WTC11 (cell line): ENCODE measurements around the gene COL18A1. TPM values are rescaled to one million over a fixed set of nuclear protein-coding genes. Genes with fewer than 3 reads are reported as not detected.

Experiments used
- ATAC-seq: fragments of 200-7000 bp; cut with Tn5 transposase; 2 replicates; pipeline ENCODE4 v1.10.0; 2021; ENCODE audit warnings: mild to moderate bottlenecking, moderate library complexity
- CTCF ChIA-PET: fragments of 300-600 bp; sonication (Branson Sonifier 250); formaldehyde crosslinking; loops from one replicate; lab custom pipeline; 2021; ENCODE audit warnings: antibody characterized with exemption; lab: Charles Lee
- POLR2A ChIA-PET: fragments of 350-600 bp; sonication (Branson Sonifier 250); formaldehyde crosslinking; loops from one replicate; lab custom pipeline; 2021; ENCODE audit warnings: antibody characterized with exemption; lab: Charles Lee
- DNase-seq: peaks from one replicate; pipeline ENCODE4 v3.0.0; 2021; ENCODE audit warnings: low spot score
- H3K27ac Mint-ChIP-seq: 2 replicates; pipeline ENCODE4 v1.8.0; 2021; ENCODE audit warnings: mixed read lengths
- H3K27me3 Mint-ChIP-seq: 2 replicates; pipeline ENCODE4 v1.8.0; 2021; ENCODE audit warnings: low read depth, mild to moderate bottlenecking, moderate library complexity, mixed read lengths
- H3K36me3 Mint-ChIP-seq: 2 replicates; pipeline ENCODE4 v1.8.0; 2021; ENCODE audit warnings: mixed read lengths
- H3K4me1 Mint-ChIP-seq: 2 replicates; pipeline ENCODE4 v1.8.0; 2022; ENCODE audit warnings: mixed read lengths
- H3K4me3 Mint-ChIP-seq: 2 replicates; pipeline ENCODE4 v1.8.0; 2021; ENCODE audit warnings: mild to moderate bottlenecking, moderate library complexity, mixed read lengths
- H3K9me3 Mint-ChIP-seq: 2 replicates; pipeline ENCODE4 v1.8.0; 2021; ENCODE audit warnings: mixed read lengths
- AFF4 ChIP-seq: sonication (generic); formaldehyde crosslinking; IDR thresholded peaks from 2 replicates; pipeline ENCODE4 v1.8.1; 2023; ENCODE audit warnings: mild to moderate bottlenecking, missing genetic modification reagents, borderline replicate concordance
- NR3C1 ChIP-seq: sonication (generic); formaldehyde crosslinking; conservative IDR thresholded peaks from 2 replicates; pipeline ENCODE4 v1.8.1; 2023; ENCODE audit warnings: low read depth, mild to moderate bottlenecking, missing genetic modification reagents
- OVOL2 ChIP-seq: fragments of 250-450 bp; sonication (Bioruptor Pico); IDR thresholded peaks from 2 replicates; pipeline ENCODE4 v1.9.0; 2021; ENCODE audit warnings: mild to moderate bottlenecking, borderline replicate concordance
- SMAD3 ChIP-seq: sonication (generic); formaldehyde crosslinking; IDR thresholded peaks from 2 replicates; pipeline ENCODE4 v1.8.0; 2022; ENCODE audit warnings: missing genetic modification reagents, mild to moderate bottlenecking, borderline replicate concordance
- SOX15 ChIP-seq: fragments of 250-450 bp; sonication (Bioruptor Pico); IDR thresholded peaks from 2 replicates; pipeline ENCODE4 v1.9.0; 2021; ENCODE audit warnings: mild to moderate bottlenecking
- TP53 ChIP-seq: sonication (generic); formaldehyde crosslinking; IDR thresholded peaks from 2 replicates; pipeline ENCODE4 v1.8.1; 2023; ENCODE audit warnings: mild to moderate bottlenecking, missing genetic modification reagents
- ZBTB21 ChIP-seq: sonication (generic); formaldehyde crosslinking; IDR thresholded peaks from 2 replicates; pipeline ENCODE4 v1.8.1; 2023; ENCODE audit warnings: mild to moderate bottlenecking, missing genetic modification reagents, borderline replicate concordance
- ZNF138 ChIP-seq: sonication (generic); formaldehyde crosslinking; conservative IDR thresholded peaks from 2 replicates; pipeline ENCODE4 v1.8.1; 2022; ENCODE audit warnings: mild to moderate bottlenecking, moderate library complexity, missing genetic modification reagents
- ZNF219 ChIP-seq: sonication (generic); formaldehyde crosslinking; IDR thresholded peaks from 2 replicates; pipeline ENCODE4 v1.8.0; 2023; ENCODE audit warnings: missing genetic modification reagents, mild to moderate bottlenecking, borderline replicate concordance
- ZNF532 ChIP-seq: fragments of 250-450 bp; sonication (Bioruptor Pico); IDR thresholded peaks from 2 replicates; pipeline ENCODE4 v1.9.0; 2021; ENCODE audit warnings: mild to moderate bottlenecking, borderline replicate concordance
- total RNA-seq: library from RNA; stranded (reverse); gene quantifications from 3 replicates; pipeline ENCODE4 v1.2.3, GENCODE V29; 2021
- TF ChIP-seq, protein P1 (sequence below): sonication (generic); formaldehyde crosslinking; IDR thresholded peaks from 2 replicates; pipeline ENCODE4 v1.8.1; 2023; ENCODE audit warnings: mild to moderate bottlenecking, missing genetic modification reagents
- TF ChIP-seq, protein P2 (sequence below): sonication (generic); formaldehyde crosslinking; conservative IDR thresholded peaks from 2 replicates; pipeline ENCODE4 v1.8.1; 2023; ENCODE audit warnings: mild to moderate bottlenecking, low read depth, missing genetic modification reagents, moderate library complexity
- TF ChIP-seq, protein P3 (sequence below): sonication (generic); formaldehyde crosslinking; IDR thresholded peaks from 2 replicates; pipeline ENCODE4 v1.8.1; 2023; ENCODE audit warnings: mild to moderate bottlenecking, missing genetic modification reagents, moderate library complexity
- TF ChIP-seq, protein P4 (sequence below): sonication (generic); formaldehyde crosslinking; IDR thresholded peaks from 2 replicates; pipeline ENCODE4 v1.8.1; 2022; ENCODE audit warnings: missing genetic modification reagents, borderline replicate concordance
- TF ChIP-seq, protein P5 (sequence below): sonication (generic); formaldehyde crosslinking; IDR thresholded peaks from 2 replicates; pipeline ENCODE4 v1.8.0; 2022; ENCODE audit warnings: mild to moderate bottlenecking, missing genetic modification reagents

COL18A1 gene
- total RNA-seq, 1 experiment from 2014 or later: 231 TPM

- ATAC-seq: no peak
- no peak overlapping the region for H3K27ac Mint-ChIP-seq
- ChIA-PET CTCF (interaction anchor here (0.9 to 1.6 kb wide), 2 partner anchors 21 to 25 kb away, joined by 3 read pairs; no protein-coding TSS in a partner anchor), POLR2A (no interaction called here)
- peaks cover 12% of the 10 kb centered on the region for H3K27me3 Mint-ChIP-seq
- TF ChIP-seq ZNF532 (CRISPR knock-in tag) (no peak), SOX15 (CRISPR knock-in tag) (no peak), ZNF138 (CRISPR knock-in tag) (no peak), SMAD3 (CRISPR knock-in tag) (no peak), ZBTB21 (no peak), NR3C1 (no peak), ZNF219 (CRISPR knock-in tag) (no peak), AFF4 (CRISPR knock-in tag) (no peak), TP53 (CRISPR knock-in tag) (no peak), OVOL2 (CRISPR knock-in tag) (no peak)
- TF ChIP-seq, protein P1, sequence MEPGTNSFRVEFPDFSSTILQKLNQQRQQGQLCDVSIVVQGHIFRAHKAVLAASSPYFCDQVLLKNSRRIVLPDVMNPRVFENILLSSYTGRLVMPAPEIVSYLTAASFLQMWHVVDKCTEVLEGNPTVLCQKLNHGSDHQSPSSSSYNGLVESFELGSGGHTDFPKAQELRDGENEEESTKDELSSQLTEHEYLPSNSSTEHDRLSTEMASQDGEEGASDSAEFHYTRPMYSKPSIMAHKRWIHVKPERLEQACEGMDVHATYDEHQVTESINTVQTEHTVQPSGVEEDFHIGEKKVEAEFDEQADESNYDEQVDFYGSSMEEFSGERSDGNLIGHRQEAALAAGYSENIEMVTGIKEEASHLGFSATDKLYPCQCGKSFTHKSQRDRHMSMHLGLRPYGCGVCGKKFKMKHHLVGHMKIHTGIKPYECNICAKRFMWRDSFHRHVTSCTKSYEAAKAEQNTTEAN (CRISPR knock-in tag): no peak
- TF ChIP-seq, protein P2, sequence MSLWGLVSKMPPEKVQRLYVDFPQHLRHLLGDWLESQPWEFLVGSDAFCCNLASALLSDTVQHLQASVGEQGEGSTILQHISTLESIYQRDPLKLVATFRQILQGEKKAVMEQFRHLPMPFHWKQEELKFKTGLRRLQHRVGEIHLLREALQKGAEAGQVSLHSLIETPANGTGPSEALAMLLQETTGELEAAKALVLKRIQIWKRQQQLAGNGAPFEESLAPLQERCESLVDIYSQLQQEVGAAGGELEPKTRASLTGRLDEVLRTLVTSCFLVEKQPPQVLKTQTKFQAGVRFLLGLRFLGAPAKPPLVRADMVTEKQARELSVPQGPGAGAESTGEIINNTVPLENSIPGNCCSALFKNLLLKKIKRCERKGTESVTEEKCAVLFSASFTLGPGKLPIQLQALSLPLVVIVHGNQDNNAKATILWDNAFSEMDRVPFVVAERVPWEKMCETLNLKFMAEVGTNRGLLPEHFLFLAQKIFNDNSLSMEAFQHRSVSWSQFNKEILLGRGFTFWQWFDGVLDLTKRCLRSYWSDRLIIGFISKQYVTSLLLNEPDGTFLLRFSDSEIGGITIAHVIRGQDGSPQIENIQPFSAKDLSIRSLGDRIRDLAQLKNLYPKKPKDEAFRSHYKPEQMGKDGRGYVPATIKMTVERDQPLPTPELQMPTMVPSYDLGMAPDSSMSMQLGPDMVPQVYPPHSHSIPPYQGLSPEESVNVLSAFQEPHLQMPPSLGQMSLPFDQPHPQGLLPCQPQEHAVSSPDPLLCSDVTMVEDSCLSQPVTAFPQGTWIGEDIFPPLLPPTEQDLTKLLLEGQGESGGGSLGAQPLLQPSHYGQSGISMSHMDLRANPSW (CRISPR knock-in tag): no peak
- TF ChIP-seq, protein P3, sequence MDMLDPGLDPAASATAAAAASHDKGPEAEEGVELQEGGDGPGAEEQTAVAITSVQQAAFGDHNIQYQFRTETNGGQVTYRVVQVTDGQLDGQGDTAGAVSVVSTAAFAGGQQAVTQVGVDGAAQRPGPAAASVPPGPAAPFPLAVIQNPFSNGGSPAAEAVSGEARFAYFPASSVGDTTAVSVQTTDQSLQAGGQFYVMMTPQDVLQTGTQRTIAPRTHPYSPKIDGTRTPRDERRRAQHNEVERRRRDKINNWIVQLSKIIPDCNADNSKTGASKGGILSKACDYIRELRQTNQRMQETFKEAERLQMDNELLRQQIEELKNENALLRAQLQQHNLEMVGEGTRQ (CRISPR knock-in tag): no peak
- TF ChIP-seq, protein P4, sequence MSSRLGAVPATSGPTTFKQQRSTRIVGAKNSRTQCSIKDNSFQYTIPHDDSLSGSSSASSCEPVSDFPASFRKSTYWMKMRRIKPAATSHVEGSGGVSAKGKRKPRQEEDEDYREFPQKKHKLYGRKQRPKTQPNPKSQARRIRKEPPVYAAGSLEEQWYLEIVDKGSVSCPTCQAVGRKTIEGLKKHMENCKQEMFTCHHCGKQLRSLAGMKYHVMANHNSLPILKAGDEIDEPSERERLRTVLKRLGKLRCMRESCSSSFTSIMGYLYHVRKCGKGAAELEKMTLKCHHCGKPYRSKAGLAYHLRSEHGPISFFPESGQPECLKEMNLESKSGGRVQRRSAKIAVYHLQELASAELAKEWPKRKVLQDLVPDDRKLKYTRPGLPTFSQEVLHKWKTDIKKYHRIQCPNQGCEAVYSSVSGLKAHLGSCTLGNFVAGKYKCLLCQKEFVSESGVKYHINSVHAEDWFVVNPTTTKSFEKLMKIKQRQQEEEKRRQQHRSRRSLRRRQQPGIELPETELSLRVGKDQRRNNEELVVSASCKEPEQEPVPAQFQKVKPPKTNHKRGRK (CRISPR knock-in tag): no peak
- TF ChIP-seq, protein P5, sequence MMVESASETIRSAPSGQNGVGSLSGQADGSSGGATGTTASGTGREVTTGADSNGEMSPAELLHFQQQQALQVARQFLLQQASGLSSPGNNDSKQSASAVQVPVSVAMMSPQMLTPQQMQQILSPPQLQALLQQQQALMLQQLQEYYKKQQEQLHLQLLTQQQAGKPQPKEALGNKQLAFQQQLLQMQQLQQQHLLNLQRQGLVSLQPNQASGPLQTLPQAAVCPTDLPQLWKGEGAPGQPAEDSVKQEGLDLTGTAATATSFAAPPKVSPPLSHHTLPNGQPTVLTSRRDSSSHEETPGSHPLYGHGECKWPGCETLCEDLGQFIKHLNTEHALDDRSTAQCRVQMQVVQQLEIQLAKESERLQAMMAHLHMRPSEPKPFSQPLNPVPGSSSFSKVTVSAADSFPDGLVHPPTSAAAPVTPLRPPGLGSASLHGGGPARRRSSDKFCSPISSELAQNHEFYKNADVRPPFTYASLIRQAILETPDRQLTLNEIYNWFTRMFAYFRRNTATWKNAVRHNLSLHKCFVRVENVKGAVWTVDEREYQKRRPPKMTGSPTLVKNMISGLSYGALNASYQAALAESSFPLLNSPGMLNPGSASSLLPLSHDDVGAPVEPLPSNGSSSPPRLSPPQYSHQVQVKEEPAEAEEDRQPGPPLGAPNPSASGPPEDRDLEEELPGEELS (CRISPR knock-in tag): no peak
- peaks cover 29% of the 10 kb centered on the region for H3K4me1 Mint-ChIP-seq
- peaks cover 12% of the 10 kb centered on the region for H3K9me3 Mint-ChIP-seq
- peak; percentile 6 for DNase-seq
- peaks cover 7% of the 10 kb centered on the region for H3K36me3 Mint-ChIP-seq
- no peak overlapping the region for H3K4me3 Mint-ChIP-seq
Observed at GRCh38 chr21:45381865-45382696, 22.9 kb upstream of the COL18A1 start.
